Measurements from ENCODE around the gene NLRP3. TPM values are rescaled to one million over a fixed set of nuclear protein-coding genes. Genes with fewer than 3 reads are reported as not detected.

Gene NLRP3
- total and polyA plus RNA-seq, 2 experiments from 2014 or later, result 0.13 TPM; not detected in 1

- H2AFZ ChIP-seq, result no peak overlapping the region
- no peak overlapping the region for H3K4me2 ChIP-seq
- H3K4me3 ChIP-seq, result no peak overlapping the region
- no peaks in the 10 kb centered on the region for H3K4me1 ChIP-seq (ENCODE audit: insufficient read depth)
- H3K79me2 ChIP-seq, result no peaks in the 10 kb centered on the region
- no peak for TF ChIP-seq CTCF (IDR thresholded peaks at IDR 0.05; ENCODE audit: poor library complexity)
- no peak for TF ChIP-seq EZH2phosphoT487 (IDR thresholded peaks at IDR 0.05; ENCODE audit: low read depth, severe bottlenecking, unreplicated experiment)
- TF ChIP-seq EZH2 (IDR thresholded peaks at IDR 0.05; ENCODE audit: borderline replicate concordance), result no peak
- H3K9me3 ChIP-seq (ENCODE audit: low read depth), result no peaks in the 10 kb centered on the region
- H4K20me1 ChIP-seq (ENCODE audit: insufficient read depth, poor library complexity, severe bottlenecking), result no peaks in the 10 kb centered on the region
- no peaks in the 10 kb centered on the region for H3K9me2 ChIP-seq (replicated peaks; ENCODE audit: insufficient read depth)
- H3K36me3 ChIP-seq (replicated peaks; ENCODE audit: insufficient read depth, low read depth), result no peaks in the 10 kb centered on the region
- no peaks in the 10 kb centered on the region for H3K27me3 ChIP-seq
- DNase-seq (ENCODE audit: low spot score), result no peak
- 84% methylated on average over 11 of the region's 11 CpGs for WGBS (ENCODE audit: low lambda C conversion rate, missing lambda C conversion rate)
- H3K27ac ChIP-seq, result no peak overlapping the region
Observed at GRCh38 chr1:247453997-247454396, 38.0 kb downstream of the NLRP3 start.

- no peak overlapping the region for H3K4me3 ChIP-seq
- no peak for DNase-seq (ENCODE audit: low spot score)
- no peaks in the 10 kb centered on the region for H3K9me2 ChIP-seq (replicated peaks; ENCODE audit: insufficient read depth)
- H3K27me3 ChIP-seq, result no peaks in the 10 kb centered on the region
- 88% methylated on average over 4 of the region's 4 CpGs for WGBS (ENCODE audit: low lambda C conversion rate, missing lambda C conversion rate)
- H4K20me1 ChIP-seq (ENCODE audit: insufficient read depth, poor library complexity, severe bottlenecking), result no peaks in the 10 kb centered on the region
- H3K9me3 ChIP-seq (ENCODE audit: low read depth), result no peaks in the 10 kb centered on the region
- H3K27ac ChIP-seq, result no peak overlapping the region
- no peaks in the 10 kb centered on the region for H3K4me1 ChIP-seq (ENCODE audit: insufficient read depth)
- H3K79me2 ChIP-seq, result no peaks in the 10 kb centered on the region
- no peak overlapping the region for H2AFZ ChIP-seq
- H3K4me2 ChIP-seq, result no peak overlapping the region
- TF ChIP-seq CTCF (IDR thresholded peaks at IDR 0.05; ENCODE audit: poor library complexity) (no peak), EZH2phosphoT487 (IDR thresholded peaks at IDR 0.05; ENCODE audit: low read depth, severe bottlenecking, unreplicated experiment) (no peak), EZH2 (IDR thresholded peaks at IDR 0.05; ENCODE audit: borderline replicate concordance) (no peak)
- H3K36me3 ChIP-seq (replicated peaks; ENCODE audit: insufficient read depth, low read depth), result no peaks in the 10 kb centered on the region
Observed at GRCh38 chr1:247456021-247456420, 40.0 kb downstream of the NLRP3 start.

GRCh38 chr1:247456914-247457639, 41.1 kb downstream of the NLRP3 start:
- WGBS (ENCODE audit: low lambda C conversion rate, missing lambda C conversion rate), result 86% methylated on average over 16 of the region's 16 CpGs
- Histone ChIP-seq H4K20me1 (ENCODE audit: insufficient read depth, poor library complexity, severe bottlenecking) (no peaks in the 10 kb centered on the region), H3K9me2 (replicated peaks; ENCODE audit: insufficient read depth) (no peaks in the 10 kb centered on the region), H3K4me1 (ENCODE audit: insufficient read depth) (no peaks in the 10 kb centered on the region), H3K79me2 (no peaks in the 10 kb centered on the region), H3K9me3 (ENCODE audit: low read depth) (no peaks in the 10 kb centered on the region), H3K4me2 (no peak overlapping the region), H2AFZ (no peak overlapping the region), H3K27me3 (no peaks in the 10 kb centered on the region), H3K27ac (no peak overlapping the region), H3K4me3 (no peak overlapping the region), H3K36me3 (replicated peaks; ENCODE audit: insufficient read depth, low read depth) (no peaks in the 10 kb centered on the region)
- no peak for DNase-seq (ENCODE audit: low spot score)
- TF ChIP-seq EZH2 (IDR thresholded peaks at IDR 0.05; ENCODE audit: borderline replicate concordance) (no peak), EZH2phosphoT487 (IDR thresholded peaks at IDR 0.05; ENCODE audit: low read depth, severe bottlenecking, unreplicated experiment) (no peak), CTCF (IDR thresholded peaks at IDR 0.05; ENCODE audit: poor library complexity) (no peak)
